Right lobe of liver (tissue), 6 donors: ENCODE data around the gene LRRC43. TPM values are rescaled to one million over a fixed set of nuclear protein-coding genes. Genes with fewer than 3 reads are reported as not detected.
A peak's percentile ranks its signal among the peaks of the same experiment; 100 is the strongest.

Source experiments
- ATAC-seq, 4 donors: fragments of 200-7000 bp; cut with Tn5 transposase; one replicate each; pipeline ENCODE4 v1.9.1; 2020; ENCODE audit warnings: mild to moderate bottlenecking in 4 of 4, moderate library complexity in 4 of 4
- DNase-seq, 3 donors: peaks; one replicate each; pipeline ENCODE4 v3.0.0-alpha.2; 2020
- H3K27ac ChIP-seq, 3 donors: fragments of 200-600 bp; one replicate each; pipeline ENCODE4 v1.8.0; 2022
- H3K27me3 ChIP-seq, 2 donors: fragments of 200-600 bp; one replicate each; pipeline ENCODE4 v1.8.0; 2022
- H3K36me3 ChIP-seq, 4 donors: fragments of 200-600 bp; sonication (generic) in 1 of 4; one replicate each; pipeline versions ENCODE4 v1.5.1 to v1.8.0; 2017 to 2022; ENCODE audit warnings: control low read depth in 1 of 4
- H3K4me1 ChIP-seq, 4 donors: fragments of 200-600 bp; sonication (generic) in 1 of 4; one replicate each; pipeline versions ENCODE4 v1.5.1 to v1.8.0; 2017 to 2022; ENCODE audit warnings: control low read depth in 1 of 4
- H3K4me3 ChIP-seq, 3 donors: fragments of 200-600 bp; one replicate each; pipeline ENCODE4 v1.8.0; 2022
- H3K9me3 ChIP-seq, 4 donors: fragments of 200-600 bp; sonication (generic) in 1 of 4; one replicate each; pipeline versions ENCODE4 v1.5.1 to v1.8.0; 2017 to 2022; ENCODE audit warnings: control low read depth in 1 of 4
- CTCF ChIP-seq, 4 donors: fragments of 200-600 bp in 3 of 4; fragments of 450-650 bp in 1 of 4; IDR thresholded peaks; one replicate each; pipeline versions ENCODE4 v1.5.1 to v1.8.0; 2016 to 2022; ENCODE audit warnings: antibody characterized with exemption in 4 of 4, mild to moderate bottlenecking in 2 of 4
- POLR2A ChIP-seq: fragments of 450-650 bp; IDR thresholded peaks from one replicate; pipeline ENCODE4 v1.6.1; 2017; ENCODE audit warnings: antibody characterized with exemption, mild to moderate bottlenecking
- WGBS: methylation state at CpG from one replicate; pipeline ENCODE4 v1.1.6; 2018; ENCODE audit warnings: low coverage, low lambda C conversion rate; ENCODE audit not compliant: insufficient coverage; ENCODE audit errors: missing lambda C conversion rate; 5-methylcytosine and 5-hydroxymethylcytosine counted together
- intact Hi-C, 2 donors: fragments of 100-400 bp; cut with DNase I; formaldehyde crosslinking; loops; one replicate each; pipeline versions ENCODE4 v1.11.2 to v1.14.1; 2022
- total RNA-seq, 6 experiments: library from RNA; depleted of rRNA in 2 of 6; stranded (reverse); fragments of >200 nt in 2 of 6; fragmentation: NEBNext Ultra II Directional in 3 of 6; extraction: Animal tissue kit (Norgen Biotek cat#: 25700) in 3 of 6; gene quantifications; one replicate each; pipeline versions ENCODE4 v1.1.0 to v1.2.4, GENCODE V29; 2016 to 2023
- donor health status: DM: no; HTN: yes; CAD: no.
- donor health status: DM: no; HTN: no; CAD: no.
- donor health status: DM: no; HTN: no; CAD: no.
- donor health status: DM: no; HTN: yes; CAD: no.
- donor health status: DM: no; HTN: yes; CAD: no.

The LRRC43 gene
- total RNA-seq, 6 experiments from 2014 or later: 0.26 to 0.37 (median 0.31) TPM; not detected in 3

GRCh38 chr12:122205053-122205925, 22.4 kb downstream of the LRRC43 start:
- no peak for DNase-seq
- Histone ChIP-seq H3K4me1 (peaks cover 0 to 16% (median 0%) of the 10 kb centered on the region in 4 donors), H3K27me3 (peaks cover 0 to 9% of the 10 kb centered on the region in 2 donors), H3K36me3 (peaks cover 0 to 32% (median 9%) of the 10 kb centered on the region in 4 donors), H3K9me3 (no peaks in the 10 kb centered on the region), H3K4me3 (no peak overlapping the region), H3K27ac (no peak overlapping the region)
- TF ChIP-seq POLR2A (no peak), CTCF (IDR thresholded peaks at IDR 0.05) (no peak)
- WGBS: 38% methylated on average over 16 of the region's 23 CpGs
- intact Hi-C loops: no loop called here
- ATAC-seq: peak in 1 of 4 donors; percentile 6

GRCh38 chr12:122206111-122206881, 23.4 kb downstream of the LRRC43 start:
- Histone ChIP-seq H3K27ac (no peak overlapping the region), H3K4me3 (no peak overlapping the region), H3K4me1 (peaks cover 0 to 16% (median 0%) of the 10 kb centered on the region in 4 donors), H3K9me3 (no peaks in the 10 kb centered on the region), H3K36me3 (peaks cover 0 to 42% (median 10%) of the 10 kb centered on the region in 4 donors), H3K27me3 (peaks cover 0 to 9% of the 10 kb centered on the region in 2 donors)
- DNase-seq (no peak), ATAC-seq (peak in 3 of 4 donors; percentile 8 to 25 (median 10))
- no peak for TF ChIP-seq CTCF (IDR thresholded peaks at IDR 0.05)
- TF ChIP-seq POLR2A: no peak
- WGBS: 71% methylated on average over 2 of the region's 27 CpGs
- intact Hi-C loops: no loop called here

GRCh38 chr12:122206976-122207375, 24.1 kb downstream of the LRRC43 start:
- Histone ChIP-seq H3K27ac (no peak overlapping the region), H3K4me1 (peaks cover 0 to 16% (median 0%) of the 10 kb centered on the region in 4 donors), H3K27me3 (peaks cover 0 to 9% of the 10 kb centered on the region in 2 donors), H3K9me3 (no peaks in the 10 kb centered on the region), H3K36me3 (peaks cover 0 to 49% (median 13%) of the 10 kb centered on the region in 4 donors), H3K4me3 (no peak overlapping the region)
- no CpG with 5 or more reads among the region's 8 CpGs for WGBS
- no peak for ATAC-seq
- intact Hi-C loops: no loop called here
- TF ChIP-seq POLR2A: no peak
- no peak for TF ChIP-seq CTCF (IDR thresholded peaks at IDR 0.05)
- DNase-seq: no peak

GRCh38 chr12:122207391-122207790, 24.5 kb downstream of the LRRC43 start:
- peaks cover 0 to 9% of the 10 kb centered on the region in 2 donors for H3K27me3 ChIP-seq
- peaks cover 0 to 16% (median 0%) of the 10 kb centered on the region in 4 donors for H3K4me1 ChIP-seq
- H3K27ac ChIP-seq: no peak overlapping the region
- intact Hi-C loops: no loop called here
- no peak for ATAC-seq
- H3K9me3 ChIP-seq: no peaks in the 10 kb centered on the region
- 75% methylated on average over 7 of the region's 8 CpGs for WGBS
- DNase-seq: no peak
- TF ChIP-seq CTCF (IDR thresholded peaks at IDR 0.05) (no peak), POLR2A (no peak)
- no peak overlapping the region for H3K4me3 ChIP-seq
- peaks cover 0 to 53% (median 15%) of the 10 kb centered on the region in 4 donors for H3K36me3 ChIP-seq
